Epithelial cell of esophagus (primary cell): ENCODE results near the gene RTRAF.
A peak's percentile ranks its signal among the peaks of the same experiment; 100 is the strongest.

Source experiments
- DNase-seq: peaks from one replicate; pipeline ENCODE4 v3.0.0; 2010; ENCODE audit warnings: low read depth
- H3K4me3 ChIP-seq: 2 replicates; pipeline ENCODE4 v1.5.1; 2011; ENCODE audit warnings: mild to moderate bottlenecking, low read length, control low read depth
- CTCF ChIP-seq: IDR thresholded peaks from 2 replicates; pipeline ENCODE4 v1.5.1; 2011; ENCODE audit warnings: low read depth, mild to moderate bottlenecking, low read length, control low read depth, inconsistent platforms; ENCODE audit not compliant: insufficient read depth; ENCODE audit errors: missing control alignments

Gene RTRAF

GRCh38 chr14:52026017-52026660 lies 36.8 kb downstream of the RTRAF start:
- no peak for TF ChIP-seq CTCF
- H3K4me3 ChIP-seq = no peak overlapping the region
- DNase-seq = no peak

- TF ChIP-seq CTCF = no peak
- no peak overlapping the region for H3K4me3 ChIP-seq
- no peak for DNase-seq
Measured at GRCh38 chr14:52026901-52027300, 37.6 kb downstream of the RTRAF start.

- no peak overlapping the region for H3K4me3 ChIP-seq
- DNase-seq = no peak
- TF ChIP-seq CTCF = no peak
Measured at GRCh38 chr14:52029881-52030280, 40.5 kb downstream of the RTRAF start.

GRCh38 chr14:52031781-52032180 lies 42.4 kb downstream of the RTRAF start:
- DNase-seq = no peak
- H3K4me3 ChIP-seq = no peak overlapping the region
- TF ChIP-seq CTCF = no peak

- DNase-seq = no peak
- no peak for TF ChIP-seq CTCF
- no peak overlapping the region for H3K4me3 ChIP-seq
Measured at GRCh38 chr14:52032204-52032801, 43.0 kb downstream of the RTRAF start.

- TF ChIP-seq CTCF = no peak
- no peak overlapping the region for H3K4me3 ChIP-seq
Measured at GRCh38 chr14:52033101-52033642, 43.8 kb downstream of the RTRAF start.

More at GRCh38 chr14:52033101-52033642, 43.8 kb downstream of the RTRAF start:
- peak; percentile 54 for DNase-seq
